ENCODE data around the gene B3GAT1. TPM values are rescaled to one million over a fixed set of nuclear protein-coding genes. Genes with fewer than 3 reads are reported as not detected.
A peak's percentile ranks its signal among the peaks of the same experiment; 100 is the strongest.

The B3GAT1 gene
- total and polyA plus RNA-seq, 2 of the 13 experiments (the other 11 are each of a cell fraction or from before 2014, with no cell fraction given), result not detected

- Histone ChIP-seq H3K4me2 (ENCODE audit: low read depth, low read length) (no peak overlapping the region), H3K4me1 (ENCODE audit: insufficient read depth, low read length) (no peaks in the 10 kb centered on the region), H4K20me1 (ENCODE audit: insufficient read depth, low read length) (0 out of 2 replicates have a peak, but pooled peaks cover 3% of the 10 kb centered on the region), H3K27ac (ENCODE audit: extremely low read length, insufficient read depth, low read length) (no peak overlapping the region), H3K27me3 (ENCODE audit: control insufficient read depth in 1 of 2, insufficient read depth in 2 of 2, low read length in 2 of 2) (peaks cover 1 to 38% of the 10 kb centered on the region in 2 experiments; a peak in 4 of 5 replicates), H3K79me2 (ENCODE audit: insufficient read depth, low read length) (no peaks in the 10 kb centered on the region), H3K9me3 (ENCODE audit: low read length) (no peaks in the 10 kb centered on the region), H3K4me3 (replicated peaks in 1 of 3; ENCODE audit: insufficient read depth in 1 of 3, low read depth in 2 of 3, low read length in 3 of 3) (no peak overlapping the region), H3K9ac (ENCODE audit: insufficient read depth, low read depth, low read length) (no peak overlapping the region), H3K36me3 (replicated peaks in 1 of 2; ENCODE audit: control insufficient read depth in 1 of 2, insufficient read depth in 2 of 2, low read length in 2 of 2) (no peaks in the 10 kb centered on the region), H2AFZ (ENCODE audit: low read length) (no peak overlapping the region)
- WGBS (ENCODE audit: low lambda C conversion rate), result 6% methylated on average over 12 of the region's 14 CpGs
- CTCF ChIA-PET (ENCODE audit: low intra/inter-chr PET ratio, low total read pairs), result no interaction called here
- TF ChIP-seq ZFP62 (CRISPR knock-in tag; IDR thresholded peaks at IDR 0.05) (no peak), BHLHE40 (IDR thresholded peaks at IDR 0.05; ENCODE audit: low read length) (no peak), REST (IDR thresholded peaks at IDR 0.05; ENCODE audit: borderline replicate concordance in 1 of 2, low read depth in 1 of 2, low read length in 2 of 2) (peak; percentile 57 to 93), CBX5 (CRISPR knock-in tag; IDR thresholded peaks at IDR 0.05; ENCODE audit: borderline replicate concordance) (no peak), EHMT2 (IDR thresholded peaks at IDR 0.05; ENCODE audit: borderline replicate concordance, low read depth, low read length) (peak; percentile 74), MIER2 (CRISPR knock-in tag; IDR thresholded peaks at IDR 0.05) (peak; percentile 94)
- FAIRE-seq (no peak), DNase-seq (ENCODE audit: low spot score) (no peak), ATAC-seq (peak; percentile 44; the same call in 1 of the 3 replicates)
- intact Hi-C loops (cut with micrococcal nuclease; ENCODE audit: unreplicated experiment), result no loop called here
- BruUV-seq (replicated peaks), result no TSS peak
- POLR2A ChIA-PET, result no interaction called here
- in situ Hi-C loops (cut with HindIII; ENCODE audit: extremely low pct_ligation_motif_present, low pct_unique_long_range_greater_than_20kb), result no loop called here
Observed at GRCh38 chr11:134417871-134418840, 6.1 kb upstream of the B3GAT1 start.
